GM18951 (cell line): ENCODE data around the gene HS3ST3A1.

Experiments used
- POLR2A ChIP-seq: IDR thresholded peaks from 4 replicates; pipeline ENCODE4 v1.6.1; 2011; ENCODE audit warnings: mild to moderate bottlenecking; ENCODE audit not compliant: insufficient read length, insufficient read depth; ENCODE audit errors: extremely low read depth
- in situ Hi-C: fragments of 300-500 bp; cut with MboI; formaldehyde crosslinking; loops from one replicate; pipeline ENCODE4 v1.12.0; 2022; ENCODE audit warnings: low sequenced_read_pairs, mixed read lengths, inconsistent platforms; ENCODE audit not compliant: unreplicated experiment

HS3ST3A1 gene

DNA sequence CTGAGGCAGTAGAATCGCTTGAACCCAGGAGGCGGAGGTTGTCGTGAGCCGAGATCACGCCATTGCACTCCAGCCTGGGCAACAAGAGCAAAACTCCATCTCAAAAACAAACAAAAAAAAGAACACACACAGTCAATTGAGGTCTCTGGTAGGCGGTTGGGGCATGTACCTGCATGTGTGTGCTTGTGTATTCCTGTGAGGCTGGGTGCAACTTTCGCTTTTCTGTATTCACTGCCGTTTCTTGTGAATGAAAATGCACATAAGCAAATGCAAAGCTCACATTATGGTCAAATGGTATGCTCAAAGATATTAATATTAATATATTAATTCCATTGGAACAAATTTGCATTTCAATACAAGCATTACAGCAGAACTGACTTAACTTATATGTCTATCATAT is 20.9 kb downstream of the HS3ST3A1 start:
- no peak for TF ChIP-seq POLR2A
- in situ Hi-C loops, result loop anchor here (25.0 kb wide), 1 partner anchor 732 kb away; the partner anchor contains the start of gene HS3ST3B1

GRCh38 chr17:13576661-13577526 is 24.8 kb downstream of the HS3ST3A1 start:
- in situ Hi-C loops, result loop anchor here (25.0 kb wide), 1 partner anchor 735 kb away; the partner anchor contains the start of gene HS3ST3B1
- TF ChIP-seq POLR2A, result no peak

DNA sequence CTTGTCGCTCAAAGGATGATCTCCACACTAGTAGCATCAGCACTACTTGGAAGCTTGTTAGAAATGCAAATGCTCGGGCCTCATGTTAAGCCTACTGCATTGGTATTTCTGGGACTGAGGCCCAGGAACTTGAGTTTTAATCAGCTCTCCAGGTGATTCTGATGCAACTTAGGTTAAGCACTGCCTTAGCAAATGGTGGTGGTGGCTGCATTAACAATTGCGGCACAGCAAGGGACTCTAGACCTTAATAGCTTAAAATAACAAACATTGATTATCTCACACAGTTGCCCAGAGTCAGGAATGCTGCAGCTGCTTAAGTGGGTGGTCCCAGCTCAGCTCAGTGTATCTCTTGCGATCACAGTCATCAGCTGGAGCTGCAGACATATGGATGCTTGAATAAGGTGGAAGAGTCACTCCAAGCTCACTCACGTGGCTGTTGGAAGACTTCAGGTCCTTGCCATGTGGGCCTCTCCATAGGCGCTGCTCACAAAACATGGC is 25.8 kb downstream of the HS3ST3A1 start:
- in situ Hi-C loops, result loop anchor here (25.0 kb wide), 1 partner anchor 736 kb away; the partner anchor contains the start of gene HS3ST3B1
- no peak for TF ChIP-seq POLR2A

- no peak for TF ChIP-seq POLR2A
- in situ Hi-C loops, result loop anchor here (25.0 kb wide), 1 partner anchor 737 kb away; the partner anchor contains the start of gene HS3ST3B1
Observed at GRCh38 chr17:13575466-13575865, 26.3 kb downstream of the HS3ST3A1 start.

GRCh38 chr17:13572581-13572980 is 29.1 kb downstream of the HS3ST3A1 start:
- no peak for TF ChIP-seq POLR2A
- in situ Hi-C loops, result no loop called here

- in situ Hi-C loops, result no loop called here
- no peak for TF ChIP-seq POLR2A
Observed at GRCh38 chr17:13569398-13570123, 32.2 kb downstream of the HS3ST3A1 start.

DNA sequence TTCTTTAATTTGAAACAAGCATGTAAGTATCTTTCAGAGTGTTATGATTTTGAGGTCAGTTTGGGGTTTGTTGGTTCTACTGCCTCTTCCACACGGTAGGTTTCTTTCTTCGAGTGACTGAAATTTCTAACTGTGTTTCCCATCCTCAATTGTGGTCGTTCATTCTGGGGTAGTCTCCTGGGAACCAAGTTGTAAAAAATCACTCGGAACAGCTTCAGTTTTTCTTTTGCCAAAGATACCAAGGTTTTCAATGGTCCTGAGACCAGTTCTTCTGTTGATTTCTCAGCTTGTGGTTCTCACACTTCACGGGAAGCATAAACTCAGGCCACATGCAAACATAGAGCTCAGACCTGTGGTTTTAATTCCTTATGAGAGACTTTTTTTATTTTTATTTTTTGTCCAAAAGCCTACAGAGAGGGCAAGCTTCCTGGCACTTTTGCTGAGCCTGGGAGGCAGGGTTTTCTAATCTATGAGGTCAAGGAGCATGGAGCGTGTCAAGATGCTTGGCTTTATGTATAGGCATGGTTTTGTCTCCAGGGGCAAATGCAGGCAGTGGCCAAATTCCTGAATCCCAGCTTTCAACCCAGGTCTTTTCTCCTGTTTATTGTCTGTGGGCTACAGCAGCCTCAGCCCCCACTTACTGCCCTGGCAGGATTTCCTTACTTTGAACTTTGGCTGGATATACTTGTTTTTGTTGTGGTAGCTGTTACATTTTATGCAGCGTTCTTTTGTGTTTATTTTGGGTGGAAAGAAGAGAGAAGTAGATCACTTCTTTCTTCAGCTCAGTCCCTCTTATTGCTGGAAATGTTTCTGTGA is 32.9 kb downstream of the HS3ST3A1 start:
- in situ Hi-C loops, result no loop called here
- no peak for TF ChIP-seq POLR2A

DNA sequence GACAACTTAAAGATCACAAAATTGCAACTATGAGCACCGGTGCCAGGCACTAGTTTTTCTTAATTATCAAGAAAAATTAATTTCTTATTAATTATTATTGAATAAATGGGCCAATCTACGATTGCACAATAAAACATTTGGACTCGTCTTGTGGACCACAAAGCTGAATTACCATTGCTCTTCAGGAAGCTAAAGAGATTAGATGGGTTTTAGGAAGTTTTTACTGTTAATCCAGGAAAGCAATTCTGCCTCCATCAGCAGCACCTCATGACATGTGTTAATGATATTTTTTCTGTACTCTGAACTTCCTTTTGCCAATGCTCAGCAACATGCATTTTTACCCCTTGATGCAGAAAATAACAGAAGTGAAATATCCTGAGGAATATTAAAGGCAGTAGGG is 37.9 kb downstream of the HS3ST3A1 start:
- in situ Hi-C loops, result no loop called here
- no peak for TF ChIP-seq POLR2A

- no peak for TF ChIP-seq POLR2A
- in situ Hi-C loops, result no loop called here
Observed at GRCh38 chr17:13562271-13562800, 39.4 kb downstream of the HS3ST3A1 start.

DNA sequence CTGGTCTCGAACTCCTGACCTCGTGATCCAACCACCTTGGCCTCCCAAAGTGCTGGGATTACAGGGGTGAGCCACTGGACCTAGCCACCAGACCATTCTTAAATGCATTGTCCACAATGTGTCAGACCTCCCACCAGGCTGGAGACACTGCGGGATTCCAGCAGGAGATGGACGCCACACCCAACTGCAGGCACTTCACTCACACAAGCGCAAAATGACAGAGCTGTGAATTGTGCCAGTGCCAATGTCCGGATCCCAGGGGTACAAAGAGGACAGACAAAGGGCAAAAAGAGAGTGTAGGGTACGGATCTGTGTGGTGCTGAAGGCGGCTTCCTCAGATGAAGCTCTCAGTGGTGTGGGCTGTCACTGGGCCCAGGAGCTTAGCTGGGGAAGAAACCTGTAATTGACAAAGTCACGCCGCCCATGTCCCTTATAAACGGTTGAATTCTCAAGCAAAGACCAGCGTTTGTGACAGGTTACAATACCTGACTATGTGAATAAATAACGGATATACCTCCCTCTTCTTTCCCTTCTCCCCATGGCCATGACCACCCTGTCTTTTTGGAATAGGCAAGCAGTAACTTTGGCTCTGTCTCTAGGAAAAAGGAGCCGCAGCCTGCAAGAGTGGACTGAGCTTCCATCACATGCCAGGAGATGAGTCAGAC is 40.0 kb downstream of the HS3ST3A1 start:
- TF ChIP-seq POLR2A, result no peak
- in situ Hi-C loops, result no loop called here

DNA sequence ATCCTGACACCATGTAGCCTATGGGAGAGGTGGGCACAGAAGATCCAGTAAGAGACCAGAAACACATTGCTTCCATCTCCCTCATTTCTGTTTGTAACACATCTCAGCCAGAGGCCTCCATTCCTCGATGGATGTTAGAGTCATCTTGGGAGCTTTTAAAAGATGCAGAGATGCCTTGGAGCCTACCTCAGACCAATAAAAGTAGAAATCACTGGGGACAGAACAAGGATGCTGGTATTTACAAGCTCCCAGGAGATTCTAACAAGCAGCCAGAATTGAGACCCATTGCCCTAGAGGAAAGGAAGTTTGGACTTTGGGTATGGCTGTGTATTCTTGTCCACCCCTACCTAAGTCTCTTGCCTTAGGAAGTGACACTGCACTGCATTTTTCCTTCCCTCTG is 40.8 kb downstream of the HS3ST3A1 start:
- in situ Hi-C loops, result no loop called here
- TF ChIP-seq POLR2A, result no peak

DNA sequence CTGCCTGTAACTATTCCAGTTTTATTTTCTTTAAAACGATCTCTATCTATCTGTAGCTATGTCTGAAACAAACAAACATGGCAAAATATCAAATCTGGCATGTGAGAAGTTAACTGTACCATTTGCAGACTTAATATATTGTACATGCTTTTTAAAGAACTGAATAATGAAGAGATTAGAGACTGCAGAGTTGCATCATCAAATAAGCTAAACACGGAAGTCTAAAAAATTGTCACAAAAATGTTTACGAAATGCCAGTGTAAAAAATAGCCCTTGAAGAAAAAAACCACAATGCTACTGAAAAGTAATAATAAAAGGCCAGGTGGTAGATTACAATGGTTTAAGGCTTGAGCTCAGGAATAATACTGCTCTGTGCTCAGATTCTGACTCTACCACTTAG is 43.1 kb downstream of the HS3ST3A1 start:
- TF ChIP-seq POLR2A, result no peak
- in situ Hi-C loops, result no loop called here
